ENCODE measurements around the gene LILRB3.

- no peak for TF ChIP-seq POLR2A (IDR thresholded peaks at IDR 0.05)
- TF ChIP-seq, protein P1, sequence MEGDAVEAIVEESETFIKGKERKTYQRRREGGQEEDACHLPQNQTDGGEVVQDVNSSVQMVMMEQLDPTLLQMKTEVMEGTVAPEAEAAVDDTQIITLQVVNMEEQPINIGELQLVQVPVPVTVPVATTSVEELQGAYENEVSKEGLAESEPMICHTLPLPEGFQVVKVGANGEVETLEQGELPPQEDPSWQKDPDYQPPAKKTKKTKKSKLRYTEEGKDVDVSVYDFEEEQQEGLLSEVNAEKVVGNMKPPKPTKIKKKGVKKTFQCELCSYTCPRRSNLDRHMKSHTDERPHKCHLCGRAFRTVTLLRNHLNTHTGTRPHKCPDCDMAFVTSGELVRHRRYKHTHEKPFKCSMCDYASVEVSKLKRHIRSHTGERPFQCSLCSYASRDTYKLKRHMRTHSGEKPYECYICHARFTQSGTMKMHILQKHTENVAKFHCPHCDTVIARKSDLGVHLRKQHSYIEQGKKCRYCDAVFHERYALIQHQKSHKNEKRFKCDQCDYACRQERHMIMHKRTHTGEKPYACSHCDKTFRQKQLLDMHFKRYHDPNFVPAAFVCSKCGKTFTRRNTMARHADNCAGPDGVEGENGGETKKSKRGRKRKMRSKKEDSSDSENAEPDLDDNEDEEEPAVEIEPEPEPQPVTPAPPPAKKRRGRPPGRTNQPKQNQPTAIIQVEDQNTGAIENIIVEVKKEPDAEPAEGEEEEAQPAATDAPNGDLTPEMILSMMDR (IDR thresholded peaks at IDR 0.05), result no peak
Measured at GRCh38 chr19:54206831-54207177, 16.0 kb downstream of the LILRB3 start.

Measured in uterus (tissue), 2 donors.